GM12801 (cell line): Measurements from ENCODE around the gene SCAMP2.

Source experiments
- TF ChIP-seq, protein P1 (sequence below): IDR thresholded peaks from one replicate; pipeline ENCODE4 v1.5.1; 2011; ENCODE audit warnings: control low read depth; ENCODE audit not compliant: insufficient read length; ENCODE audit errors: extremely low read depth

SCAMP2 gene

GRCh38 chr15:74864296-74864695 lies 8.9 kb downstream of the SCAMP2 start:
- TF ChIP-seq, protein P1, sequence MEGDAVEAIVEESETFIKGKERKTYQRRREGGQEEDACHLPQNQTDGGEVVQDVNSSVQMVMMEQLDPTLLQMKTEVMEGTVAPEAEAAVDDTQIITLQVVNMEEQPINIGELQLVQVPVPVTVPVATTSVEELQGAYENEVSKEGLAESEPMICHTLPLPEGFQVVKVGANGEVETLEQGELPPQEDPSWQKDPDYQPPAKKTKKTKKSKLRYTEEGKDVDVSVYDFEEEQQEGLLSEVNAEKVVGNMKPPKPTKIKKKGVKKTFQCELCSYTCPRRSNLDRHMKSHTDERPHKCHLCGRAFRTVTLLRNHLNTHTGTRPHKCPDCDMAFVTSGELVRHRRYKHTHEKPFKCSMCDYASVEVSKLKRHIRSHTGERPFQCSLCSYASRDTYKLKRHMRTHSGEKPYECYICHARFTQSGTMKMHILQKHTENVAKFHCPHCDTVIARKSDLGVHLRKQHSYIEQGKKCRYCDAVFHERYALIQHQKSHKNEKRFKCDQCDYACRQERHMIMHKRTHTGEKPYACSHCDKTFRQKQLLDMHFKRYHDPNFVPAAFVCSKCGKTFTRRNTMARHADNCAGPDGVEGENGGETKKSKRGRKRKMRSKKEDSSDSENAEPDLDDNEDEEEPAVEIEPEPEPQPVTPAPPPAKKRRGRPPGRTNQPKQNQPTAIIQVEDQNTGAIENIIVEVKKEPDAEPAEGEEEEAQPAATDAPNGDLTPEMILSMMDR, result no peak

DNA sequence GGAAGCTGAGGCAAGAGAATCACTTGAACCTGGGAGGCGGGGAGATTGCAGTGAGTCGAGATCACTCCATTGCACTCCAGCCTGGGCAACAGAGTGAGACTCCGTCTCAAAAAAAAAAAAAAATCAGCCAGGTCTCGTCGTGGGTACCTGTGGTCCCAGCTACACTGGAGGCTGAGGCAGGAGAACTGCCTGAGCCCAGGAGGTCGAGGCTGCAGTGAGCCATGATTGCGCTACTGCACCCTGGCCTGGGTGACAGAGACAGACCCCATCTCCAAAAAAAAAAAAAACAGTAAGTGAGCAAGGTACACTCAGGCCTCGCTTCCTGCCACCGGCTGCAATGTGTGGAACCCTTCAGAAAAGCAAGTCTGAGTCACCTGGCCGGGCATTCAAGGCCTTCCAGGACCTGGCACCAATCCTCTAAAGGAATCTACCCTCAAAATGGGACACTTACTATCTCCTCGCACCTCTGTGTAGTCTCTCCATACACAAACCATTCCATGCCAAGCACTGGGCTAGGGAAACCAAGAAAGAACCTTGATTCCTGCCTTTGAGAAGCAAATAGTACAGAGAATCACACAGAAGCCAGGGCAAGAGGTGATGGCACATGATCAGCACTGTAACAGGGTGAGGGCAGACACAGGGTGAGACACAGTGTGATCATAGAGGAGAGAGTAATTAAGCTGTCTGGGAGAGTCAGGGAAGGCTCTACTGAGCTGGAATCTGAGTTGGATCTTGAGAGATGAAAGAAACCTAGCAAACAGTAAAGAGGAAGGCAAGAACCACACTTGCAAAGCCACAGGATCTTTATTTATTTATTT lies 9.7 kb downstream of the SCAMP2 start:
- TF ChIP-seq, protein P1, result no peak

GRCh38 chr15:74858369-74858740 lies 14.8 kb downstream of the SCAMP2 start:
- TF ChIP-seq, protein P1, result no peak

- TF ChIP-seq, protein P1, result no peak
Measured at GRCh38 chr15:74857671-74858368, 15.3 kb downstream of the SCAMP2 start.

- TF ChIP-seq, protein P1, result no peak
Measured at GRCh38 chr15:74857082-74857655, 16.0 kb downstream of the SCAMP2 start.

- TF ChIP-seq, protein P1, result no peak
Measured at GRCh38 chr15:74856537-74856936, 16.6 kb downstream of the SCAMP2 start.

GRCh38 chr15:74855857-74856256 lies 17.3 kb downstream of the SCAMP2 start:
- TF ChIP-seq, protein P1, result no peak
